ENCODE measurements around the gene IL36A. TPM values are rescaled to one million over a fixed set of nuclear protein-coding genes. Genes with fewer than 3 reads are reported as not detected.

IL36A gene
- total RNA-seq, 3 donors from 2014 or later (not counting 1 experiment from before 2014, with no cell fraction given) = not detected

- ATAC-seq = no peak
- Mint-ChIP-seq H3K9me3 (no peaks in the 10 kb centered on the region), H3K4me1 (no peaks in the 10 kb centered on the region), H3K4me3 (no peak overlapping the region), H3K27me3 (ENCODE audit: low read depth in 2 of 2) (peaks cover 25 to 42% of the 10 kb centered on the region in 2 donors), H3K27ac (no peak overlapping the region), H3K36me3 (no peaks in the 10 kb centered on the region)
- Histone ChIP-seq H3K27ac (ENCODE audit: low read length) (no peak overlapping the region), H3K27me3 (ENCODE audit: control insufficient read depth, insufficient read depth, low read length) (no peaks in the 10 kb centered on the region), H3K4me1 (ENCODE audit: control insufficient read depth, insufficient read depth, low read length) (no peaks in the 10 kb centered on the region), H3K9me3 (ENCODE audit: control insufficient read depth, insufficient read depth, low read length) (no peaks in the 10 kb centered on the region), H3K4me3 (ENCODE audit: low read length) (no peak overlapping the region), H3K36me3 (ENCODE audit: control insufficient read depth, insufficient read depth, low read length) (no peaks in the 10 kb centered on the region)
- WGBS (ENCODE audit: insufficient coverage) = 85% methylated on average over 1 of the region's 1 CpG
- DNase-seq = no peak
- intact Hi-C loops (cut with micrococcal nuclease) = no loop called here
- TF ChIP-seq, protein P1, sequence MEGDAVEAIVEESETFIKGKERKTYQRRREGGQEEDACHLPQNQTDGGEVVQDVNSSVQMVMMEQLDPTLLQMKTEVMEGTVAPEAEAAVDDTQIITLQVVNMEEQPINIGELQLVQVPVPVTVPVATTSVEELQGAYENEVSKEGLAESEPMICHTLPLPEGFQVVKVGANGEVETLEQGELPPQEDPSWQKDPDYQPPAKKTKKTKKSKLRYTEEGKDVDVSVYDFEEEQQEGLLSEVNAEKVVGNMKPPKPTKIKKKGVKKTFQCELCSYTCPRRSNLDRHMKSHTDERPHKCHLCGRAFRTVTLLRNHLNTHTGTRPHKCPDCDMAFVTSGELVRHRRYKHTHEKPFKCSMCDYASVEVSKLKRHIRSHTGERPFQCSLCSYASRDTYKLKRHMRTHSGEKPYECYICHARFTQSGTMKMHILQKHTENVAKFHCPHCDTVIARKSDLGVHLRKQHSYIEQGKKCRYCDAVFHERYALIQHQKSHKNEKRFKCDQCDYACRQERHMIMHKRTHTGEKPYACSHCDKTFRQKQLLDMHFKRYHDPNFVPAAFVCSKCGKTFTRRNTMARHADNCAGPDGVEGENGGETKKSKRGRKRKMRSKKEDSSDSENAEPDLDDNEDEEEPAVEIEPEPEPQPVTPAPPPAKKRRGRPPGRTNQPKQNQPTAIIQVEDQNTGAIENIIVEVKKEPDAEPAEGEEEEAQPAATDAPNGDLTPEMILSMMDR (IDR thresholded peaks at IDR 0.05) = no peak
Measured at GRCh38 chr2:113032737-113033136, 27.5 kb downstream of the IL36A start.

GRCh38 chr2:113034016-113034415 lies 28.8 kb downstream of the IL36A start:
- no peaks in the 10 kb centered on the region for H3K4me1 Mint-ChIP-seq
- Histone ChIP-seq H3K4me1 (ENCODE audit: control insufficient read depth, insufficient read depth, low read length) (no peaks in the 10 kb centered on the region), H3K36me3 (ENCODE audit: control insufficient read depth, insufficient read depth, low read length) (no peaks in the 10 kb centered on the region), H3K27ac (ENCODE audit: low read length) (no peak overlapping the region), H3K4me3 (ENCODE audit: low read length) (no peak overlapping the region), H3K9me3 (ENCODE audit: control insufficient read depth, insufficient read depth, low read length) (no peaks in the 10 kb centered on the region), H3K27me3 (ENCODE audit: control insufficient read depth, insufficient read depth, low read length) (no peaks in the 10 kb centered on the region)
- H3K27ac Mint-ChIP-seq = no peak overlapping the region
- intact Hi-C loops (cut with micrococcal nuclease) = no loop called here
- H3K36me3 Mint-ChIP-seq = no peaks in the 10 kb centered on the region
- TF ChIP-seq, protein P1 (IDR thresholded peaks at IDR 0.05) = no peak
- DNase-seq = no peak
- H3K4me3 Mint-ChIP-seq = no peak overlapping the region
- peaks cover 28 to 50% of the 10 kb centered on the region in 2 donors for H3K27me3 Mint-ChIP-seq (ENCODE audit: low read depth in 2 of 2)
- no peak for ATAC-seq
- no peaks in the 10 kb centered on the region for H3K9me3 Mint-ChIP-seq
- 75% methylated on average over 3 of the region's 3 CpGs for WGBS (ENCODE audit: insufficient coverage)

DNA sequence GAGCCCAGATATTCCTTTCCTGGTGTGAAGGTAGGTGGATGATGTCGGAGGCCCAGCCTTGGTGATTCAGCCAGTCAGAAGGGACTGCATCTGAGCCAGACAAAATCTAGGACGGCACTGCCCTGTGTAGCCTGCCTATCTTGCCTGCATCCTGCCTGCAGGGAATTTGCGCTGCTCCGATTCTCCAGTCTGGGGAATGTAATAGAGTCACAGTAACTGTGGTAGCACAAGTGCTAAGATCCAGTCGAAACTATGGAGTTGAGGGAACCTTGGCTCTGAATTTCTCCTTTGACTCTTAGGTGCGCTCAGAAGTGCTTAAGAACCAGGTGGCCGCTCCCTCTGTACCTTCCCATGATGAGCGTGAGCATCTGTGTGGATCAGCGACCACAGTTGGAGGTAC lies 31.5 kb downstream of the IL36A start:
- DNase-seq = no peak
- 90% methylated on average over 9 of the region's 9 CpGs for WGBS (ENCODE audit: insufficient coverage)
- intact Hi-C loops (cut with micrococcal nuclease) = no loop called here
- Histone ChIP-seq H3K36me3 (ENCODE audit: control insufficient read depth, insufficient read depth, low read length) (no peaks in the 10 kb centered on the region), H3K27me3 (ENCODE audit: control insufficient read depth, insufficient read depth, low read length) (no peaks in the 10 kb centered on the region), H3K27ac (ENCODE audit: low read length) (no peak overlapping the region), H3K4me3 (ENCODE audit: low read length) (no peak overlapping the region), H3K4me1 (ENCODE audit: control insufficient read depth, insufficient read depth, low read length) (no peaks in the 10 kb centered on the region), H3K9me3 (ENCODE audit: control insufficient read depth, insufficient read depth, low read length) (no peaks in the 10 kb centered on the region)
- no peaks in the 10 kb centered on the region for H3K9me3 Mint-ChIP-seq
- no peaks in the 10 kb centered on the region for H3K4me1 Mint-ChIP-seq
- peaks cover 16 to 46% of the 10 kb centered on the region in 2 donors for H3K27me3 Mint-ChIP-seq (ENCODE audit: low read depth in 2 of 2)
- H3K36me3 Mint-ChIP-seq = no peaks in the 10 kb centered on the region
- no peak overlapping the region for H3K27ac Mint-ChIP-seq
- TF ChIP-seq, protein P1 (IDR thresholded peaks at IDR 0.05) = no peak
- ATAC-seq = no peak
- H3K4me3 Mint-ChIP-seq = no peak overlapping the region

DNA sequence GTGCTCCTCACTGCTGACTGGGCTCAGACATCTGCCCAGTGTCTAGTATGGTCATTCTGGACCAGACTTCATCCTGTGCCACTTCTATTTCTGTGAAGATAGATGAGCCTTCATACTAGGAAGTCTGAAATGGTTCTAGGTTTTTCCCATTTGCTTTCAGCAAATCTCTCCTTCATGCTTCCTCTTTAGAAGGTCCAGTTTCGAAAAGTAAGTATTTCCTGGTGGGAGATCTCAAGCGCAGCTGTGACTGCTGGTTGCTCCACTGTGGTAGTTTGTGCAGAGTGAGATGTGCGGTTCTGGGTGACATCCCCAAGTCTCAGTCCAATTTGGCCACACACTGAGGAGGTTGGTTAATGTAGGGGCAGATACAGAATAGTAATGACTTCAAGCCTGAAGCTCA lies 33.0 kb downstream of the IL36A start:
- WGBS (ENCODE audit: insufficient coverage) = 81% methylated on average over 3 of the region's 3 CpGs
- Mint-ChIP-seq H3K27ac (no peak overlapping the region), H3K4me1 (no peaks in the 10 kb centered on the region), H3K4me3 (no peak overlapping the region), H3K9me3 (no peaks in the 10 kb centered on the region), H3K27me3 (ENCODE audit: low read depth in 2 of 2) (peaks cover 19 to 55% of the 10 kb centered on the region in 2 donors), H3K36me3 (no peaks in the 10 kb centered on the region)
- Histone ChIP-seq H3K4me1 (ENCODE audit: control insufficient read depth, insufficient read depth, low read length) (no peaks in the 10 kb centered on the region), H3K36me3 (ENCODE audit: control insufficient read depth, insufficient read depth, low read length) (no peaks in the 10 kb centered on the region), H3K27ac (ENCODE audit: low read length) (no peak overlapping the region), H3K4me3 (ENCODE audit: low read length) (no peak overlapping the region), H3K9me3 (ENCODE audit: control insufficient read depth, insufficient read depth, low read length) (no peaks in the 10 kb centered on the region), H3K27me3 (ENCODE audit: control insufficient read depth, insufficient read depth, low read length) (peaks cover 2% of the 10 kb centered on the region)
- intact Hi-C loops (cut with micrococcal nuclease) = no loop called here
- TF ChIP-seq, protein P1 (IDR thresholded peaks at IDR 0.05) = no peak
- no peak for ATAC-seq
- no peak for DNase-seq
